NCI-H2081 treated with DMSO at 0.1 percent for 48 hours (cell line): ENCODE measurements around the gene KCNQ1.

ENCODE experiments used
- DNase-seq: peaks from one replicate; lab custom pipeline; 2025; lab: John Stamatoyannopoulos, UW

Gene KCNQ1

GRCh38 chr11:2423157-2424025 lies 21.4 kb upstream of the KCNQ1 start:
- DNase-seq = no peak

- no peak for DNase-seq
Measured at GRCh38 chr11:2424811-2425495, 19.9 kb upstream of the KCNQ1 start.

GRCh38 chr11:2425506-2425905 lies 19.3 kb upstream of the KCNQ1 start:
- DNase-seq = no peak

- no peak for DNase-seq
Measured at GRCh38 chr11:2426221-2426620, 18.6 kb upstream of the KCNQ1 start.

- DNase-seq = no peak
Measured at GRCh38 chr11:2426826-2427521, 17.8 kb upstream of the KCNQ1 start.

- no peak for DNase-seq
Measured at GRCh38 chr11:2427721-2428321, 17.0 kb upstream of the KCNQ1 start.

- no peak for DNase-seq
Measured at GRCh38 chr11:2428322-2428795, 16.4 kb upstream of the KCNQ1 start.

GRCh38 chr11:2431395-2431794 lies 13.4 kb upstream of the KCNQ1 start:
- no peak for DNase-seq

GRCh38 chr11:2432171-2432621 lies 12.6 kb upstream of the KCNQ1 start:
- no peak for DNase-seq

- DNase-seq = no peak
Measured at GRCh38 chr11:2432628-2433071, 12.2 kb upstream of the KCNQ1 start.

- no peak for DNase-seq
Measured at GRCh38 chr11:2433106-2433925, 11.5 kb upstream of the KCNQ1 start.

GRCh38 chr11:2434008-2434407 lies 10.8 kb upstream of the KCNQ1 start:
- no peak for DNase-seq

- DNase-seq = no peak
Measured at GRCh38 chr11:2434506-2435255, 10.1 kb upstream of the KCNQ1 start.

GRCh38 chr11:2435288-2436012 lies 9.4 kb upstream of the KCNQ1 start:
- DNase-seq = no peak

GRCh38 chr11:2436013-2436520 lies 8.7 kb upstream of the KCNQ1 start:
- no peak for DNase-seq

- no peak for DNase-seq
Measured at GRCh38 chr11:2436521-2437031, 8.2 kb upstream of the KCNQ1 start.

GRCh38 chr11:2437516-2437915 lies 7.3 kb upstream of the KCNQ1 start:
- DNase-seq = no peak

- DNase-seq = no peak
Measured at GRCh38 chr11:2439820-2440219, 5.0 kb upstream of the KCNQ1 start.

GRCh38 chr11:2440646-2441045 lies 4.2 kb upstream of the KCNQ1 start:
- DNase-seq = no peak
